T-helper 1 cell (primary cell): ENCODE results near the gene MAP3K13.
A peak's percentile ranks its signal among the peaks of the same experiment; 100 is the strongest.

ENCODE experiments used
- DNase-seq, 5 donors: peaks; one replicate each; pipeline ENCODE4 v3.0.0-alpha.2; 2012 to 2020
- total RNA-seq, 4 donors: gene quantifications; one replicate each; lab custom pipeline; 2026; lab: John Stamatoyannopoulos, UW

The MAP3K13 gene, protein sequence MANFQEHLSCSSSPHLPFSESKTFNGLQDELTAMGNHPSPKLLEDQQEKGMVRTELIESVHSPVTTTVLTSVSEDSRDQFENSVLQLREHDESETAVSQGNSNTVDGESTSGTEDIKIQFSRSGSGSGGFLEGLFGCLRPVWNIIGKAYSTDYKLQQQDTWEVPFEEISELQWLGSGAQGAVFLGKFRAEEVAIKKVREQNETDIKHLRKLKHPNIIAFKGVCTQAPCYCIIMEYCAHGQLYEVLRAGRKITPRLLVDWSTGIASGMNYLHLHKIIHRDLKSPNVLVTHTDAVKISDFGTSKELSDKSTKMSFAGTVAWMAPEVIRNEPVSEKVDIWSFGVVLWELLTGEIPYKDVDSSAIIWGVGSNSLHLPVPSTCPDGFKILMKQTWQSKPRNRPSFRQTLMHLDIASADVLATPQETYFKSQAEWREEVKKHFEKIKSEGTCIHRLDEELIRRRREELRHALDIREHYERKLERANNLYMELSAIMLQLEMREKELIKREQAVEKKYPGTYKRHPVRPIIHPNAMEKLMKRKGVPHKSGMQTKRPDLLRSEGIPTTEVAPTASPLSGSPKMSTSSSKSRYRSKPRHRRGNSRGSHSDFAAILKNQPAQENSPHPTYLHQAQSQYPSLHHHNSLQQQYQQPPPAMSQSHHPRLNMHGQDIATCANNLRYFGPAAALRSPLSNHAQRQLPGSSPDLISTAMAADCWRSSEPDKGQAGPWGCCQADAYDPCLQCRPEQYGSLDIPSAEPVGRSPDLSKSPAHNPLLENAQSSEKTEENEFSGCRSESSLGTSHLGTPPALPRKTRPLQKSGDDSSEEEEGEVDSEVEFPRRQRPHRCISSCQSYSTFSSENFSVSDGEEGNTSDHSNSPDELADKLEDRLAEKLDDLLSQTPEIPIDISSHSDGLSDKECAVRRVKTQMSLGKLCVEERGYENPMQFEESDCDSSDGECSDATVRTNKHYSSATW
- 1.9 to 9.8 (median 8.2) reads per million in 4 donors for total RNA-seq

DNA sequence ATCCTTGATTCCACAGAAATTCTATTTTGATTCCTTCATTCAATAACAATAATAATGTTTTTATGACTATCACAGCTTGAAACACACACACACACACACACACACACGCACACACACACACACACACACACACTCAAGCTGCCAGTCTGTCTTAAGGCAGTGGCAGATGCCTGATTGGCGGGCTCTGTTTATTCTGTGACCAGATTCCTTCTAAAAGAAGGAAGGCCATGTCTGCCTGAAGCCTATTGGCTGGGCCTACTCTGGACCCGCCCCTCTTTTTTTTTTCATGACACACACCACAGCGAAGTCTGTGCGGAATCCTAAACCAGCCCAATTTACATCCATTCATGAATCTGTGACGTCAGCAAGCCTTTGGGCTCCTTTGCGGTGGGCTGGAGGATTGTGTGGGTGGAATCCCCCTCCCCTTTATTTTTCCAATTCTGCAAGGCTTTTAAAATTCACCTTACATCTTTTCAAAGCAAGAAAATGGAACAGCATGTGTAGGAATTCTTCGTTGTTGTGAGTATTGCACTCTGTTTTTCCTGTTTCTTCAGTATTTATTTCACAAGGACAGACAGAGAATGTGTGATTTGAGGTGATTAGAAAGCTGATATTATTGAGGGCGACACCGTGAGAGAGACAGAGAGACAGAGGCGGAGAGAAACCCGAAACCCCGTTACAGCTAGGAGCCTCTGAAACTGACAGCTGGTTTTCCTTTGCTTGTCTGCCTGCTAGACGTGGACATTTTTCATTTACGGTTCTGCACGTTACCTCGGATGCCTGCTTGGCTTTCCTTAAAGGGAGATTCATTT is at the start of gene MAP3K13:
TSS of gene MAP3K13 (plus strand) at position 287 of the 812 bp plus-strand sequence. CDS start 65,446 bp downstream, outside the sequence.
- DNase-seq = peak in 3 of 5 donors; percentile 1 to 65 (median 13)

DNA sequence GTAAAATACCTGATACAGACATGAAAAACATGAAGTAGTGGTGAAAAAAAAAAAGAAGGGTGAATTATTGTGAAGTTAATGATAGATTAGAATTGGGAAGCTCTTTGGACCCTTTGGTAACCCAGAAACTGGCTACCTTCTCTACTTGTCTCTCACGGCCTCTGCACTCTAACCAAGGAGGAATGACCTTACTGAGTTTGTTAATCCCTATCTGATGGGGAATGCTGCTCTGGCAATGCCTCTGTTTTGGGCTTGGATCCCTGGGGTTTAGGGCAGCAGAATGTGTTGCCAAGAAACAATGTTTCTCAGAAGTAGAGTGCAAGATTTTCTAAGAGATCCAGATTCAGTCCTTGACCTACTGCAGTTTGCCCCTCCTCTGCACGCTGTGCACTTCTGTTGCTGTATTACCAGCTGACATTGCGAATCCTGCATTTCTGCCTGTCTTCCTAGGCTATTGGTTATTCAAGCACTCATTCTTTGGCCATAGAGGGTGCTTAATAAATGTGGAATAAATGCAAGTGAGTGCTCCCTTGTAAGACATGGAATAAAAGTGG is 49.2 kb upstream of the MAP3K13 start:
- DNase-seq = no peak

GRCh38 chr3:185316740-185317412 is 46.1 kb upstream of the MAP3K13 start:
- DNase-seq = no peak

- no peak for DNase-seq
Observed at GRCh38 chr3:185317674-185318073, 45.3 kb upstream of the MAP3K13 start.

GRCh38 chr3:185318141-185318540 is 44.8 kb upstream of the MAP3K13 start:
- DNase-seq = no peak

DNA sequence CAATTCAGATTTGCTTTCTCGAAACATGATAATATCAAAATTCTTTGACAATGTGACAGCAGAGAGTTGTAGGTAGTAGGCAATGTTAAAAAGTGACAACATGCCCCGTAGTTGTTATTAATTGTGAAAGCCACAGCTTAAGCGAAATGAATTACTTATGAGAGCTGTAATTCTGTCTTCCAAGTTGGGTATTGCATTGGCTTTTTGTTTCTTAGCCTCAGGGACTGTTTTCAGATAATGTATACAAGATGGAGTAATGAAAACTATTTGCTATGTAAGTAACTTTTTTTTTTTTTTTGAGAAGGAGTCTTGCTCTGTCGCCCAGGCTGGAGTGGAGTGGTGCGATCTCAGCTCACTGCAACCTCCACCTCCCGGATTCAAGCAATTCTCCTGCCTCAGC is 43.1 kb upstream of the MAP3K13 start:
- no peak for DNase-seq

DNA sequence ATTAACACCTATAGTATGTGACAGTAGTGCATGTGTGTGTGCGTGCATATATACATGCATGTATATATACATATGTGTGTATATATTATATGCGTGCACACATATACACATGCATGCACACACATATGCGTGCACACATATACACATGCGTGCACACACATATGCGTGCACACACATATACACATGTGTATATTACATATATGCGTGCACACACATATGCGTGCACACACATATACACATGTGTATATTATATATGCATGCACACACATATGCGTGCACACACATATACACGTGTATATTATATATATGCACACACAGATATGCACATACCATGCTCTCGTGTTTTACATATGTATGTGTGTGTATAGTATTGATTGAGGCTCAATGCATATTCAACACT is 42.0 kb upstream of the MAP3K13 start:
- no peak for DNase-seq

DNA sequence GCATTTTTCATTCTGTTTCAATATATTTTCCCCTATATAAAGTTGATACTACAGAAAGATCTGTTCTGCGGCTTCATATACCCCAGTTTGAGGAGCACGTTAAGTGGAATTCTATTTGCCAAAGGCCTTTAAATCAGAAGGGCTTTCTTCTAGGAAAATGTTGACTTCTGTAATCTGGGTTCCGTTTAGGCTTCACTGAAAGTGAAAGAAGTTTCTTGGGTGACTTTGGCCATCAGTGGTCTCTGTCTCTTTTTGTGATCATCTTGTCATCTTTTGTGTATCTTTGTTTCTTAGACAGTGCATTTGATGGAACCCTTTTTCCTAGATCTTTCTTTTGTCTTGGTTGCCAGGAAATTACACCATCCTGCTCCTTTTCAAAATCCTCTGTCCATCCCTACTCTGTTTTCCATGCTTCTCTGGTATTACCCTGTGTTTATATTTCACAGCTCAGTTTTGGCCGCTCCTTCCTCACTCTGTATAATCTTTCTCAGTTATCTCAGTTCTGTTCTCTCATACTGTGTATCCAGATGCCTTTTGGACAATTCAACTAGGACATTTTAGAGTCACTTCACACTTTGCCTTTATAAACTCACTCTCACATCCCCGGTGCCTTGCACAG is 40.7 kb upstream of the MAP3K13 start:
- DNase-seq = no peak

DNA sequence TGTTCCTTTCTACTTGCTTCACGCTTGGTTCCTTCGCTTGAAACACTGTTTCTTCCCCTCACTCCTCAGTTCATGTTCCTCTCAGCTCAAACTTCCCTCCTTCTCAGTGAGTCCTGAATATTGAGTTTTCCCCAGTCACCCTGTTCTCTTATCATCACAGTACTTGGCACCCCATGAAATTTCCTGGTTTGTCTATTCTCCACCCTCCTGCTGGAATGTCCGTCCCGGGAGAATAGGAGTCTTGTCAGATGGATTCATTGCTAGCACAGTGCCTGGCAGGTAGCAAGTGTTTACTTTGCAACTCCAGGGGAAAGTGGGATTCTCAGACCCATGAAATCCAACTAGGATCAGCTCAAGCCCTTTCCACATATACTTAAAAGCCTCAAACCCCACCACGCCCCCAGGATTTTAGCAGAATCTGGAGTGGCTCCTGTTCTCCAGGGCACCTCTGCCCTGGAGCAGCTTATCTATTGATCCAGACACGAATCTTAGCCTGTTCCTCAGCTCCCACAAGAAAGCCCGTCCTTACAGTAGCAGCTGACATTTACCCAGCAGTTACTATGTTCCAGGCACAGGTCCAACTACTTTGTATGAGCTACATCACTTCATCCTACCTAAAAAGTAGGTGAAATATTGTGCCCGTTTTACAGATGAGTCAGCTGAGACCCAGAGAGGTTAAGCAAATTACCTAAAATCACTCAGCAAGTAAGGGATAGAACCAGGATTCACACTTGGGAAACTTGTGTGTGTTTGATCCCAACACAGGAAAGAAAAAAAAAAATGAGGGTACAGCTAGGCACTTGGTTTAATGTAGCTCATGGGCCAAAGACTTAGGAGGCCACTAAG is 36.8 kb upstream of the MAP3K13 start:
- DNase-seq = no peak

DNA sequence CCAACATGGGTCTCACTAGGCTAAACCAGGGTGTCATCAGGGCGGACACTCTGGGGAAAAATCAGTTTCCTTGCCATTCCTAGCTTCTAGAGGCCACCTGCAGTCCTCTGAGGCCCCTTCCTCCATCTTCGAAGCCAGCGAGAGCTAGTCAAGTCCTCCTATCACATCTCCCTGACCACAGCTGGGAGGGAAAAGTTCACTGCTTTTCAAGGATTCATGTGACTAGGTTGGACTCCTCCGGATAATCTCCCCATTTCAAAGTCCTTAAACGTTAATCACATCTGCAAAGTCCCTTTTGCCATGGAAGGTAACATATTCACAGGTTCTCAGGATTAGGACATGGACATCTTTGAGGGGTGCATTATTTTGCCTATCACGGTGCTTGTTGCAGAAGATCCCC is 35.9 kb upstream of the MAP3K13 start:
- no peak for DNase-seq

- DNase-seq = no peak
Observed at GRCh38 chr3:185328324-185329004, 34.5 kb upstream of the MAP3K13 start.

DNA sequence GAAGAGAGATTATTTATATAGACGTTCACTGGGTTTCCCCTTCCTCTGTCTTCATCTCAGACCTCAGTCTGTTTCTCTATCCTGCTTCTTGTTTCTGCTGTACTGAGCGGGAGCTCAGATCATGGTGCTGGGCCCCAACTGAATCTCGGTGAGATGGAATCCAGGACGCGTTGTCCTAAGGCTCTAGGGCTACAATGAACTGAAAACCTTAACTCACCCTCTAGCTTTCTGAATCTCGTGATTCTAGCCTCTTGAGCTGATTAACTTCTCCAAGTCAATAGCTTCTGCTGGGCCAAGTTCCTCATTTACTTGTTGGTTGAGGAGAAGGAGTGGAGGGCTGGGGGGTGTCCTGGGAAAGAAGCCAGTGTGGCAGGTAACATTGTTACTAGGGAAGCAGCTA is 32.7 kb upstream of the MAP3K13 start:
- DNase-seq = no peak

GRCh38 chr3:185330644-185331043 is 32.3 kb upstream of the MAP3K13 start:
- no peak for DNase-seq

DNA sequence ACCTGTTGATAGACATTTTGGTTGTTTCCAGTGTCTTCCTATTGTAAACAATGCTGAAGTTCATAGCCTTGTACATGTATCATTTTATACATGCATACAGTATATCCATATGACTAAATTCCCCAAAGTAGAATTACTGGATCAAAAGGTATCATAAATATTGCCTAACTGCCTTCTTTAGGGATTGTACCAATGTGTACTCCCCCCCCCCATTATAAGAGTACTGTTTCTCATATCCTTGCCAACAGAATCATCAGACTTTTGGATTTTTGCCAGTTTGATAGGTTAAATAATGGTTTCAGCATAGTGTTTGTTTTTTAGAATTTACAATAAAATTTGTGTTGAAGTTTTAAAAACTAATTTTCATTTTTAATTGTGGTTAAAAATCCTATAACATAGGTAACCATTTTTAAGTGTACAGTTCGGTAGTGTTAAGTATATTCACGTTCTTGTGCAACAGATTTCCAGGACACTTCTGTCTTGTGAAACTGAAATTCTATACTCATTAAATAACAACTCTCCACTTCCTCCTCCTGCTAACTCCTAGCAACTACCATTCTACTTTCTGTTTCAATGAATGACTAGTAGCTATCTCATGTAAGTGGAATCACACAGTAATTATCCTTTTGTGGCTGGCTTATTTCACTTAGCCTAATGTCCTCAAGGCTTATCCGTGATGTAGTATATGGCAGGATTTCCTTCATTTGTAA is 30.8 kb upstream of the MAP3K13 start:
- peak in 1 of 5 donors; percentile 72 for DNase-seq

DNA sequence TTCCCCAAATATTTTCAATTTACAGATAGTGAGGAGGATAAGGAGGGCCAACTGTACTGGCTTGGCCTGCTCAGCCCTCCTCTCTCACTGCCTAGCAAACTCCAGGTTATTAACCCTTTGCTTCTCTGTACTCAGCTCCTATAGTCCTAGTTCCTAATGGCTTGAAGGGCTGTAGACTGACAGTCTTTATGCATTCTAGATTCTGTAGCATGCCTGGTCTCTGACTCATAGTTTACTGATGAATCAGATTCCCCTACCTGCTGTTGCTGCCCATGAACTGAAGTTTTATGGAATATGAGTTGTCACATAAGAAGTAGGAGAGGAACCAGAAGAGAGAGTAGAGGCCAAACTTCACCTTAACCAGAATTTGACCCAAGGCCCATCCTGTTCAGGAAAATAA is 27.1 kb upstream of the MAP3K13 start:
- DNase-seq = no peak

DNA sequence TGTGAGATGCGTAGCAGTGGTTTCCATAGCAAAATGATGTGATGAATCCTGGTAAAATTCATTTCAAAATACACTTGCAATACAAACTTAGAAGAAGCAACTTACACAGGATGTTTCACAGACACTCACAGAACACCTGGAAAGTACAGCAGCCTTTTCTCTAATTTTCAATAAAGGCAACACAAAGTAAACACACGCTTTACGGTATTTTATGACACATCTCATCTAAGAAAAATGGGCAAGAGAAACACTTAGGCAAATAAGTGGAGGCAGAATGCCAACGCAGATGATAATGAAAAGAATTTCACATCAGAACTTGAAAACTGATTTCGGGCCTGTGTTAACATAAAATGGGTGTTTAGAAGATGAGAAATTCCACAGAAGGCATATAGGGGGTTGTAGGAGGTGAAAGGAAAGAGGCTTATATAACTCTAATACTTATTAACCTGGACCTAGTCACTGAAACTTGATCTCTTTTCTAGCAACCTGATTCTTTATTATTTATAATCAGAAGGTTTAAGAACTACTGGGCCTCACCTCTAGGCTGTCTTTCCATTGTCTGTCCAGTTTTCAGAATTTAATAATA is 25.6 kb upstream of the MAP3K13 start:
- DNase-seq = no peak

- no peak for DNase-seq
Observed at GRCh38 chr3:185339945-185340344, 23.0 kb upstream of the MAP3K13 start.

GRCh38 chr3:185340751-185341150 is 22.2 kb upstream of the MAP3K13 start:
- no peak for DNase-seq
